ENCODE results near the gene C12orf60.
A peak's percentile ranks its signal among the peaks of the same experiment; 100 is the strongest.

Gene C12orf60

GRCh38 chr12:14840616-14841015 is 37.1 kb downstream of the C12orf60 start:
- no peak for DNase-seq

GRCh38 chr12:14841761-14842160 is 38.3 kb downstream of the C12orf60 start:
- DNase-seq = no peak

- DNase-seq = no peak
These were observed 38.8 kb downstream of the C12orf60 start for GRCh38 chr12:14842315-14842714.

GRCh38 chr12:14843425-14843887 is 40.0 kb downstream of the C12orf60 start, which contains the start of gene ART4:
Gene ART4, minus strand, starts transcription at chr12:14843526. Its CDS starts 413 bp downstream, at chr12:14843113.
- DNase-seq = no peak

- DNase-seq = no peak
These were observed 40.9 kb downstream of the C12orf60 start for GRCh38 chr12:14844401-14844800.

- DNase-seq = peak; percentile 39
These were observed 41.9 kb downstream of the C12orf60 start for GRCh38 chr12:14845350-14845750.

GRCh38 chr12:14846042-14846587 is 42.6 kb downstream of the C12orf60 start:
- no peak for DNase-seq

GRCh38 chr12:14846876-14847580 is 43.6 kb downstream of the C12orf60 start:
- no peak for DNase-seq

GRCh38 chr12:14849661-14850060 is 46.2 kb downstream of the C12orf60 start:
- DNase-seq = no peak

GRCh38 chr12:14850929-14851663 is 47.6 kb downstream of the C12orf60 start:
- DNase-seq = no peak

- DNase-seq = no peak
These were observed 49.4 kb downstream of the C12orf60 start for GRCh38 chr12:14852880-14853279.

GRCh38 chr12:14853961-14854360 is 50.5 kb downstream of the C12orf60 start:
- DNase-seq = no peak

- DNase-seq = no peak
These were observed 51.2 kb downstream of the C12orf60 start for GRCh38 chr12:14854586-14855183.

GRCh38 chr12:14858513-14858912 is 55.0 kb downstream of the C12orf60 start:
- DNase-seq = no peak

- DNase-seq = no peak
These were observed 57.0 kb downstream of the C12orf60 start for GRCh38 chr12:14860490-14860889.

GRCh38 chr12:14868916-14869506 is 65.5 kb downstream of the C12orf60 start:
- DNase-seq = no peak

- no peak for DNase-seq
These were observed 67.8 kb downstream of the C12orf60 start for GRCh38 chr12:14871247-14871646.

- DNase-seq = no peak
These were observed 68.4 kb downstream of the C12orf60 start for GRCh38 chr12:14871886-14872285.

GRCh38 chr12:14873440-14874185 is 70.1 kb downstream of the C12orf60 start:
- DNase-seq = no peak

Measured in activated naive CD4-positive, alpha-beta T cell treated with anti-CD3 and anti-CD28 coated beads, Interleukin-2, amount 50 U/mL, for 16 hours (primary cell).